ENCODE measurements around the gene KRT77. TPM values are rescaled to one million over a fixed set of nuclear protein-coding genes. Genes with fewer than 3 reads are reported as not detected.
"Not testable (repeated sequence)": the region's sequence is repeated elsewhere in the genome, so short reads cannot be mapped to it uniquely, and the experiment has no call there.

KRT77 gene
- total RNA-seq, 1 donor from 2014 or later = not detected

- DNase-seq = no peak
- intact Hi-C loops (cut with micrococcal nuclease) = no loop called here
- H3K4me1 Mint-ChIP-seq = peaks cover 2% of the 10 kb centered on the region
- no peaks in the 10 kb centered on the region for H3K9me3 Mint-ChIP-seq
- no peaks in the 10 kb centered on the region for H3K36me3 Mint-ChIP-seq (ENCODE audit: low read depth)
- H3K4me3 Mint-ChIP-seq = no peak overlapping the region
- no peak overlapping the region for H3K27ac Mint-ChIP-seq
- peaks cover 17% of the 10 kb centered on the region for H3K27me3 Mint-ChIP-seq
Observed at GRCh38 chr12:52673217-52673616, 30.1 kb downstream of the KRT77 start.

- H3K27ac Mint-ChIP-seq = no peak overlapping the region
- H3K4me3 Mint-ChIP-seq = no peak overlapping the region
- peaks cover 2% of the 10 kb centered on the region for H3K4me1 Mint-ChIP-seq
- no peaks in the 10 kb centered on the region for H3K9me3 Mint-ChIP-seq
- no peak for DNase-seq
- H3K36me3 Mint-ChIP-seq (ENCODE audit: low read depth) = no peaks in the 10 kb centered on the region
- intact Hi-C loops (cut with micrococcal nuclease) = no loop called here
- H3K27me3 Mint-ChIP-seq = peaks cover 13% of the 10 kb centered on the region
Observed at GRCh38 chr12:52672321-52672933, 30.9 kb downstream of the KRT77 start.

- no peaks in the 10 kb centered on the region for H3K36me3 Mint-ChIP-seq (ENCODE audit: low read depth)
- H3K4me1 Mint-ChIP-seq = no peaks in the 10 kb centered on the region
- DNase-seq = no peak
- H3K27me3 Mint-ChIP-seq = peaks cover 14% of the 10 kb centered on the region
- H3K4me3 Mint-ChIP-seq = no peak overlapping the region
- H3K9me3 Mint-ChIP-seq = no peaks in the 10 kb centered on the region
- no peak overlapping the region for H3K27ac Mint-ChIP-seq
- intact Hi-C loops (cut with micrococcal nuclease) = no loop called here
Observed at GRCh38 chr12:52670961-52671360, 32.4 kb downstream of the KRT77 start.

- intact Hi-C loops (cut with micrococcal nuclease) = no loop called here
- no peak for DNase-seq
- peaks cover 14% of the 10 kb centered on the region for H3K27me3 Mint-ChIP-seq
- no peaks in the 10 kb centered on the region for H3K9me3 Mint-ChIP-seq
- H3K27ac Mint-ChIP-seq = no peak overlapping the region
- no peaks in the 10 kb centered on the region for H3K36me3 Mint-ChIP-seq (ENCODE audit: low read depth)
- H3K4me1 Mint-ChIP-seq = no peaks in the 10 kb centered on the region
- no peak overlapping the region for H3K4me3 Mint-ChIP-seq
Observed at GRCh38 chr12:52670506-52670905, 32.8 kb downstream of the KRT77 start.

GRCh38 chr12:52669941-52670340 lies 33.4 kb downstream of the KRT77 start:
- H3K4me3 Mint-ChIP-seq; H3K27ac Mint-ChIP-seq; H3K9me3 Mint-ChIP-seq; H3K4me1 Mint-ChIP-seq; intact Hi-C loops (cut with micrococcal nuclease); DNase-seq; H3K36me3 Mint-ChIP-seq (ENCODE audit: low read depth): not testable (repeated sequence)
- peaks cover 16% of the 10 kb centered on the region for H3K27me3 Mint-ChIP-seq

- Mint-ChIP-seq H3K9me3 (no peaks in the 10 kb centered on the region), H3K27ac (no peak overlapping the region), H3K27me3 (peaks cover 16% of the 10 kb centered on the region), H3K4me1 (no peaks in the 10 kb centered on the region), H3K36me3 (ENCODE audit: low read depth) (no peaks in the 10 kb centered on the region), H3K4me3 (no peak overlapping the region)
- intact Hi-C loops (cut with micrococcal nuclease) = no loop called here
- DNase-seq = no peak
Observed at GRCh38 chr12:52669426-52669825, 33.9 kb downstream of the KRT77 start.

GRCh38 chr12:52667931-52668330 lies 35.4 kb downstream of the KRT77 start:
- H3K9me3 Mint-ChIP-seq = no peaks in the 10 kb centered on the region
- no peak overlapping the region for H3K27ac Mint-ChIP-seq
- intact Hi-C loops (cut with micrococcal nuclease) = no loop called here
- H3K27me3 Mint-ChIP-seq = peaks cover 20% of the 10 kb centered on the region
- no peaks in the 10 kb centered on the region for H3K36me3 Mint-ChIP-seq (ENCODE audit: low read depth)
- H3K4me3 Mint-ChIP-seq = no peak overlapping the region
- no peak for DNase-seq
- H3K4me1 Mint-ChIP-seq = no peaks in the 10 kb centered on the region

GRCh38 chr12:52667509-52667908 lies 35.8 kb downstream of the KRT77 start:
- H3K4me1 Mint-ChIP-seq = no peaks in the 10 kb centered on the region
- no peaks in the 10 kb centered on the region for H3K9me3 Mint-ChIP-seq
- no peaks in the 10 kb centered on the region for H3K36me3 Mint-ChIP-seq (ENCODE audit: low read depth)
- H3K4me3 Mint-ChIP-seq = no peak overlapping the region
- no peak for DNase-seq
- H3K27me3 Mint-ChIP-seq = peaks cover 20% of the 10 kb centered on the region
- no peak overlapping the region for H3K27ac Mint-ChIP-seq
- intact Hi-C loops (cut with micrococcal nuclease) = no loop called here

GRCh38 chr12:52666471-52666870 lies 36.9 kb downstream of the KRT77 start:
- Mint-ChIP-seq H3K27me3 (peaks cover 20% of the 10 kb centered on the region), H3K27ac (no peak overlapping the region), H3K36me3 (ENCODE audit: low read depth) (no peaks in the 10 kb centered on the region), H3K4me3 (no peak overlapping the region), H3K9me3 (no peaks in the 10 kb centered on the region), H3K4me1 (peaks cover 3% of the 10 kb centered on the region)
- DNase-seq = no peak
- intact Hi-C loops (cut with micrococcal nuclease) = no loop called here

GRCh38 chr12:52663420-52663819 lies 39.9 kb downstream of the KRT77 start:
- Mint-ChIP-seq H3K27ac (no peak overlapping the region), H3K4me3 (no peak overlapping the region), H3K4me1 (peaks cover 3% of the 10 kb centered on the region), H3K36me3 (ENCODE audit: low read depth) (no peaks in the 10 kb centered on the region), H3K9me3 (no peaks in the 10 kb centered on the region), H3K27me3 (peaks cover 16% of the 10 kb centered on the region)
- intact Hi-C loops (cut with micrococcal nuclease) = no loop called here
- no peak for DNase-seq

- DNase-seq = no peak
- intact Hi-C loops (cut with micrococcal nuclease) = no loop called here
- no peaks in the 10 kb centered on the region for H3K36me3 Mint-ChIP-seq (ENCODE audit: low read depth)
- no peaks in the 10 kb centered on the region for H3K9me3 Mint-ChIP-seq
- peaks cover 3% of the 10 kb centered on the region for H3K4me1 Mint-ChIP-seq
- H3K4me3 Mint-ChIP-seq = no peak overlapping the region
- H3K27ac Mint-ChIP-seq = no peak overlapping the region
- H3K27me3 Mint-ChIP-seq = peaks cover 18% of the 10 kb centered on the region
Observed at GRCh38 chr12:52662918-52663229, 40.5 kb downstream of the KRT77 start.

GRCh38 chr12:52662093-52662917 lies 41.0 kb downstream of the KRT77 start:
- no peak overlapping the region for H3K27ac Mint-ChIP-seq
- H3K9me3 Mint-ChIP-seq = no peaks in the 10 kb centered on the region
- peaks cover 3% of the 10 kb centered on the region for H3K4me1 Mint-ChIP-seq
- DNase-seq = no peak
- no peaks in the 10 kb centered on the region for H3K36me3 Mint-ChIP-seq (ENCODE audit: low read depth)
- intact Hi-C loops (cut with micrococcal nuclease) = no loop called here
- H3K27me3 Mint-ChIP-seq = peaks cover 23% of the 10 kb centered on the region
- no peak overlapping the region for H3K4me3 Mint-ChIP-seq

GRCh38 chr12:52661668-52662067 lies 41.7 kb downstream of the KRT77 start:
- intact Hi-C loops (cut with micrococcal nuclease) = no loop called here

GRCh38 chr12:52660934-52661499 lies 42.3 kb downstream of the KRT77 start:
- Mint-ChIP-seq H3K27me3 (peaks cover 27% of the 10 kb centered on the region), H3K36me3 (ENCODE audit: low read depth) (no peaks in the 10 kb centered on the region), H3K4me1 (peaks cover 3% of the 10 kb centered on the region), H3K9me3 (no peaks in the 10 kb centered on the region), H3K4me3 (no peak overlapping the region), H3K27ac (no peak overlapping the region)
- intact Hi-C loops (cut with micrococcal nuclease) = no loop called here
- DNase-seq = no peak

More at GRCh38 chr12:52661668-52662067, 41.7 kb downstream of the KRT77 start:
- Mint-ChIP-seq H3K4me1 (peaks cover 3% of the 10 kb centered on the region), H3K4me3 (no peak overlapping the region), H3K27me3 (peaks cover 25% of the 10 kb centered on the region), H3K36me3 (ENCODE audit: low read depth) (no peaks in the 10 kb centered on the region), H3K27ac (no peak overlapping the region), H3K9me3 (no peaks in the 10 kb centered on the region)
- no peak for DNase-seq

All from activated CD4-positive, alpha-beta T cell treated with anti-CD3 and anti-CD28 coated beads, Interleukin-2, amount 10 ng/mL, durations not matched to agents 24 days and 14 days (primary cell).